Stimulated activated CD8-positive, alpha-beta memory T cell treated with anti-CD3 and anti-CD28 coated beads, Interleukin-12 subunit alpha, Interleukin-12 subunit beta, amount 100 ng/mL, for 24 hours (primary cell): ENCODE results near the gene PRKCZ.

Source experiments
- DNase-seq: peaks from one replicate; pipeline ENCODE4 v3.0.0-alpha.2; 2020; ENCODE audit errors: extremely low read depth

Gene PRKCZ

GRCh38 chr1:2229911-2230731, 179.9 kb downstream of the PRKCZ start:
- DNase-seq: no peak

- no peak for DNase-seq
Observed at GRCh38 chr1:2230781-2231531, 180.7 kb downstream of the PRKCZ start.

GRCh38 chr1:2231532-2232254, 181.5 kb downstream of the PRKCZ start:
- DNase-seq: no peak

- no peak for DNase-seq
Observed at GRCh38 chr1:2232255-2232915, 182.2 kb downstream of the PRKCZ start.

- DNase-seq: no peak
Observed at GRCh38 chr1:2232916-2233438, 182.8 kb downstream of the PRKCZ start.

- DNase-seq: no peak
Observed at GRCh38 chr1:2233468-2233867, 183.3 kb downstream of the PRKCZ start.

- peak; percentile 38 for DNase-seq
Observed at GRCh38 chr1:2233997-2234761, 184.0 kb downstream of the PRKCZ start.

- no peak for DNase-seq
Observed at GRCh38 chr1:2234762-2235113, 184.5 kb downstream of the PRKCZ start.
